ENCODE results near the gene FLT1. TPM values are rescaled to one million over a fixed set of nuclear protein-coding genes. Genes with fewer than 3 reads are reported as not detected.

FLT1 gene
- total and polyA plus RNA-seq, 2 donors (not counting 1 experiment from before 2014, with no cell fraction given): 1.3 to 2.5 TPM

- Histone ChIP-seq H3K9ac (ENCODE audit: insufficient read depth, low read length) (no peak overlapping the region), H3K27ac (ENCODE audit: insufficient read depth, low read length) (no peak overlapping the region), H3K27me3 (ENCODE audit: control insufficient read depth, insufficient read depth, low read length) (no peaks in the 10 kb centered on the region), H3K36me3 (ENCODE audit: control insufficient read depth, insufficient read depth, low read length) (no peaks in the 10 kb centered on the region), H3K4me1 (ENCODE audit: control insufficient read depth, extremely low read depth, insufficient read depth, low read length) (no peaks in the 10 kb centered on the region), H2AFZ (ENCODE audit: low read length) (no peak overlapping the region), H3K4me2 (ENCODE audit: extremely low read depth, insufficient read depth, low read length) (no peak overlapping the region), H3K9me3 (ENCODE audit: control insufficient read depth, insufficient read depth, low read depth, low read length) (no peaks in the 10 kb centered on the region), H3K79me2 (ENCODE audit: control insufficient read depth, insufficient read depth, low read length) (no peaks in the 10 kb centered on the region), H4K20me1 (ENCODE audit: control insufficient read depth, extremely low read depth, insufficient read depth, low read length) (no peaks in the 10 kb centered on the region), H3K4me3 (replicated peaks in 1 of 4; ENCODE audit: control extremely low read depth in 1 of 4, insufficient read depth in 1 of 4, low read depth in 3 of 4, low read length in 4 of 4) (no peak overlapping the region)
- TF ChIP-seq EZH2 (IDR thresholded peaks at IDR 0.05; ENCODE audit: low read length, missing control alignments): no peak
- TF ChIP-seq CTCF (conservative IDR thresholded peaks at IDR 0.05 in 1 of 2, IDR thresholded peaks at IDR 0.05 in 1 of 2; ENCODE audit: low read depth in 1 of 2, low read length in 2 of 2): no peak
- DNase-seq (ENCODE audit: low read depth in 2 of 2): no peak
Observed at GRCh38 chr13:28538932-28539331, 44.0 kb upstream of the FLT1 start.

DNA sequence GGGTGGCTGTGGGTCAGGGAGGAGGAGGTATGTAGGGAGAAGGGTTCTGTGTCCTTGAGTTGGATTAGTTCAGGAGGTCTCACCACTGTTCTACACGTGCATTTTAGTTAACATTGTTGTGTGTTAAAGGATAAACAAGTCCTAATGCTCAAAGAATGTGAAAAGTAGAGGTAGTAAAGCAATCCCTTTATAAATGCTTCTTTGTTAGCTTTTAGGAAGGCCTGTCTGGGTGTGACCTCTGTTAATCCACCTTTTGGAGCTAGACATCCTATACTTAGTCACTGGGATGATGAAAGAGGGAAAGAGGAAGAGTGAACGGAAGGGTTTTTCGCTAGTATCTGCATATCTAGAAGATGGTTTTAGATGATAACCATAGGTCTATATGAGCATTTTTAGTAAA lies 42.2 kb upstream of the FLT1 start:
- no peak overlapping the region for H3K27ac ChIP-seq (ENCODE audit: insufficient read depth, low read length)
- no peaks in the 10 kb centered on the region for H4K20me1 ChIP-seq (ENCODE audit: control insufficient read depth, extremely low read depth, insufficient read depth, low read length)
- TF ChIP-seq CTCF (conservative IDR thresholded peaks at IDR 0.05 in 1 of 2, IDR thresholded peaks at IDR 0.05 in 1 of 2; ENCODE audit: low read depth in 1 of 2, low read length in 2 of 2) (no peak), EZH2 (IDR thresholded peaks at IDR 0.05; ENCODE audit: low read length, missing control alignments) (no peak)
- no peak overlapping the region for H3K4me2 ChIP-seq (ENCODE audit: extremely low read depth, insufficient read depth, low read length)
- no peak overlapping the region for H3K4me3 ChIP-seq (replicated peaks in 1 of 4; ENCODE audit: control extremely low read depth in 1 of 4, insufficient read depth in 1 of 4, low read depth in 3 of 4, low read length in 4 of 4)
- no peak overlapping the region for H3K9ac ChIP-seq (ENCODE audit: insufficient read depth, low read length)
- H3K79me2 ChIP-seq (ENCODE audit: control insufficient read depth, insufficient read depth, low read length): no peaks in the 10 kb centered on the region
- DNase-seq (ENCODE audit: low read depth in 2 of 2): no peak
- no peaks in the 10 kb centered on the region for H3K4me1 ChIP-seq (ENCODE audit: control insufficient read depth, extremely low read depth, insufficient read depth, low read length)
- no peaks in the 10 kb centered on the region for H3K9me3 ChIP-seq (ENCODE audit: control insufficient read depth, insufficient read depth, low read depth, low read length)
- H2AFZ ChIP-seq (ENCODE audit: low read length): no peak overlapping the region
- H3K27me3 ChIP-seq (ENCODE audit: control insufficient read depth, insufficient read depth, low read length): no peaks in the 10 kb centered on the region
- no peaks in the 10 kb centered on the region for H3K36me3 ChIP-seq (ENCODE audit: control insufficient read depth, insufficient read depth, low read length)

- Histone ChIP-seq H3K4me3 (replicated peaks in 1 of 4; ENCODE audit: control extremely low read depth in 1 of 4, insufficient read depth in 1 of 4, low read depth in 3 of 4, low read length in 4 of 4) (no peak overlapping the region), H3K36me3 (ENCODE audit: control insufficient read depth, insufficient read depth, low read length) (no peaks in the 10 kb centered on the region), H3K4me2 (ENCODE audit: extremely low read depth, insufficient read depth, low read length) (no peak overlapping the region), H3K9me3 (ENCODE audit: control insufficient read depth, insufficient read depth, low read depth, low read length) (no peaks in the 10 kb centered on the region), H3K27ac (ENCODE audit: insufficient read depth, low read length) (no peak overlapping the region), H4K20me1 (ENCODE audit: control insufficient read depth, extremely low read depth, insufficient read depth, low read length) (no peaks in the 10 kb centered on the region), H3K79me2 (ENCODE audit: control insufficient read depth, insufficient read depth, low read length) (no peaks in the 10 kb centered on the region), H3K9ac (ENCODE audit: insufficient read depth, low read length) (no peak overlapping the region), H2AFZ (ENCODE audit: low read length) (no peak overlapping the region), H3K4me1 (ENCODE audit: control insufficient read depth, extremely low read depth, insufficient read depth, low read length) (peaks cover 4% of the 10 kb centered on the region), H3K27me3 (ENCODE audit: control insufficient read depth, insufficient read depth, low read length) (peaks cover 4% of the 10 kb centered on the region)
- no peak for DNase-seq (ENCODE audit: low read depth in 2 of 2)
- TF ChIP-seq CTCF (conservative IDR thresholded peaks at IDR 0.05 in 1 of 2, IDR thresholded peaks at IDR 0.05 in 1 of 2; ENCODE audit: low read depth in 1 of 2, low read length in 2 of 2) (no peak), EZH2 (IDR thresholded peaks at IDR 0.05; ENCODE audit: low read length, missing control alignments) (no peak)
Observed at GRCh38 chr13:28536371-28536770, 41.4 kb upstream of the FLT1 start.

Data from fibroblast of lung (primary cell).